GM23338 (cell line): ENCODE data around the gene CCDC93.

Experiments used
- CREB1 ChIP-seq: fragments of 250-450 bp; sonication (Bioruptor Pico); IDR thresholded peaks from 2 replicates; pipeline ENCODE4 v1.5.0; 2020; ENCODE audit warnings: low read depth, mild to moderate bottlenecking, moderate library complexity
- CTCF ChIP-seq, 2 experiments: fragments of 200-600 bp in 1 of 2; sonication (generic) in 1 of 2; conservative IDR thresholded peaks; 2 replicates each; pipeline versions ENCODE4 v1.5.1 to v1.6.1; 2016 to 2017; ENCODE audit warnings: antibody characterized with exemption in 2 of 2, low read depth in 2 of 2, mild to moderate bottlenecking in 2 of 2, moderate library complexity in 1 of 2
- EZH2 ChIP-seq: fragments of 200-600 bp; sonication (generic); IDR thresholded peaks from one replicate; pipeline ENCODE4 v1.8.0; 2017; ENCODE audit warnings: antibody characterized with exemption, mild to moderate bottlenecking, low read depth; ENCODE audit not compliant: unreplicated experiment
- EZH2phosphoT487 ChIP-seq: fragments of 200-600 bp; sonication (generic); IDR thresholded peaks from one replicate; pipeline ENCODE4 v1.8.1; 2018; ENCODE audit warnings: antibody characterized with exemption; ENCODE audit not compliant: unreplicated experiment
- NANOG ChIP-seq: IDR thresholded peaks from 2 replicates; pipeline ENCODE4 v1.6.1; 2016; ENCODE audit warnings: antibody characterized with exemption, borderline replicate concordance
- POLR2AphosphoS5 ChIP-seq: IDR thresholded peaks from 2 replicates; pipeline ENCODE4 v1.6.1; 2016; ENCODE audit warnings: antibody characterized with exemption, low read depth
- REST ChIP-seq: IDR thresholded peaks from one replicate; pipeline ENCODE4 v1.6.1; 2018; ENCODE audit warnings: antibody characterized with exemption; ENCODE audit not compliant: unreplicated experiment
- STAT1 ChIP-seq: IDR thresholded peaks from one replicate; pipeline ENCODE4 v1.6.1; 2016; ENCODE audit warnings: antibody characterized with exemption; ENCODE audit not compliant: unreplicated experiment
- ZNF331 ChIP-seq: fragments of 250-450 bp; sonication (Bioruptor Pico); IDR thresholded peaks from 2 replicates; pipeline ENCODE4 v1.5.0; 2020; ENCODE audit warnings: low read depth, mild to moderate bottlenecking, moderate library complexity
- TF ChIP-seq, protein P1 (sequence below): IDR thresholded peaks from 2 replicates; pipeline ENCODE4 v1.6.1; 2016; ENCODE audit warnings: antibody characterized with exemption

DNA sequence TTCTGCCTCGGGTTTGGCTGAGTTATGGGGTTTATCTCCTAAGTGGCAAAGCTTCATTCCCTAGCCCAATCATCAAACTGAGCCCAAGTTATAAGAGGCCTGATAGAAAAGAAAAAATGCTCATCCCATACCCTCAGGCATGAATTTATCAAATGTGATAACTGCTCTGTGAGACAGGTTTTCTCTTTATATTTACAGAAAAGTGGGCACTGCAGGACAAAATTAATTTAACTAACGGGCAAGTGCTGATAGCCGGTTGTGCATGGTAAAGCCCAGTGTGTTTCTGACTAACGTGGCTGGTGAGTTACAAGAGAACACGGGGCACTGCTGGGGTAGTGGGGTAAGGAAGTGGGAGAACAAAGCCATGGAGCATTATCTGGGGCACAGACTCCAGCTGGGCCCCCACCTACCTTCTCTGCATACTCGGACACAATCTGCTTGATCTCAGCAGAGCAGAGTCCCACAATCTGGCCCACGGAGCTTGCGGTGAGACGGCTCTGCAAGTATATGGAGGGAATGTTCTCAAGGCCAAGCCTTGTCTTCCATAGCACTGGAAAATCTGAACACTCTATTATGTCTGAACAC is 40.3 kb downstream of the CCDC93 start:
- TF ChIP-seq CREB1 (CRISPR knock-in tag) (no peak), CTCF (conservative IDR thresholded peaks at IDR 0.05; ENCODE audit: low read depth in 2 of 2) (no peak), ZNF331 (CRISPR knock-in tag) (no peak), REST (no peak), POLR2AphosphoS5 (no peak), NANOG (no peak), EZH2 (no peak), EZH2phosphoT487 (no peak), STAT1 (no peak)
- TF ChIP-seq, protein P1, sequence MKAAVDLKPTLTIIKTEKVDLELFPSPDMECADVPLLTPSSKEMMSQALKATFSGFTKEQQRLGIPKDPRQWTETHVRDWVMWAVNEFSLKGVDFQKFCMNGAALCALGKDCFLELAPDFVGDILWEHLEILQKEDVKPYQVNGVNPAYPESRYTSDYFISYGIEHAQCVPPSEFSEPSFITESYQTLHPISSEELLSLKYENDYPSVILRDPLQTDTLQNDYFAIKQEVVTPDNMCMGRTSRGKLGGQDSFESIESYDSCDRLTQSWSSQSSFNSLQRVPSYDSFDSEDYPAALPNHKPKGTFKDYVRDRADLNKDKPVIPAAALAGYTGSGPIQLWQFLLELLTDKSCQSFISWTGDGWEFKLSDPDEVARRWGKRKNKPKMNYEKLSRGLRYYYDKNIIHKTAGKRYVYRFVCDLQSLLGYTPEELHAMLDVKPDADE: no peak
